ENCODE measurements around the gene CYB5B. TPM values are rescaled to one million over a fixed set of nuclear protein-coding genes. Genes with fewer than 3 reads are reported as not detected.
A peak's percentile ranks its signal among the peaks of the same experiment; 100 is the strongest.

The CYB5B gene
- polyA plus RNA-seq, 1 donor (not counting 4 experiments of a cell fraction or from before 2014, with no cell fraction given) = 287 TPM

DNA sequence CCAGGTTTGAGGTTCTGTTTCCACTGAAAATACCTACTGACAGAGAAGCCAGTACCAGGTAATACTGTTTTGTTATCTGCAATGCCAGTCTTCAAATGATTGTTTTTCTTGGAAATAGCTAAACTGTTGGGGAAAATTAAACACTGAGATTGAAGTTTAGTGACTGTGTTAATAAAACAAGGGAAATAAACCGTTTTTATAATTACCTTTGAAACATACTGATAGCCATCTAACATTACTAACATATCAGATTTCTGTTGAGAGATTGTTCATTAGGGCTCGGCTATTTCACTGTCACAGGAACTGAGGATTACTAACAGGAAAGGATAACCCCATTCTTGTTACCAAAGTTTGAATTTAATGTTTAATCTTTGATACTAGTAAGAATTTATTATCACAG is 42.1 kb downstream of the CYB5B start:
- peak overlapping the region; percentile 0 for H3K4me2 ChIP-seq (ENCODE audit: control insufficient read depth, extremely low read depth, insufficient read depth, low read depth, low read length)
- no peak overlapping the region for H3K27ac ChIP-seq (ENCODE audit: control insufficient read depth, insufficient read depth, low read length)
- H3K27me3 ChIP-seq (ENCODE audit: control insufficient read depth, extremely low read depth, insufficient read depth, low read length) = no peaks in the 10 kb centered on the region
- FAIRE-seq (no peak), DNase-seq (ENCODE audit: low read depth, low spot score) (no peak)
- dilution Hi-C loops (cut with MboI; ENCODE audit: extremely low pct_ligation_motif_present, low sequenced_read_pairs) = no loop called here
- H2AFZ ChIP-seq (ENCODE audit: control insufficient read depth, low read length) = no peak overlapping the region
- no peak overlapping the region for H3K4me3 ChIP-seq (ENCODE audit: control insufficient read depth in 2 of 3, extremely low read depth in 1 of 3, insufficient read depth in 2 of 3, low read depth in 1 of 3, low read length in 3 of 3)
- H3K36me3 ChIP-seq (ENCODE audit: control insufficient read depth in 2 of 2, extremely low read depth in 1 of 2, insufficient read depth in 2 of 2, low read length in 2 of 2) = peaks cover 5 to 18% of the 10 kb centered on the region in 2 experiments
- peaks cover 2% of the 10 kb centered on the region for H3K9me1 ChIP-seq (ENCODE audit: control insufficient read depth, extremely low read depth, insufficient read depth, low read length)
- no peaks in the 10 kb centered on the region for H4K20me1 ChIP-seq (ENCODE audit: control insufficient read depth, extremely low read depth, insufficient read depth, low read length)
- H3K9me3 ChIP-seq (ENCODE audit: control insufficient read depth, low read depth, low read length) = no peaks in the 10 kb centered on the region
- TF ChIP-seq, protein P1, sequence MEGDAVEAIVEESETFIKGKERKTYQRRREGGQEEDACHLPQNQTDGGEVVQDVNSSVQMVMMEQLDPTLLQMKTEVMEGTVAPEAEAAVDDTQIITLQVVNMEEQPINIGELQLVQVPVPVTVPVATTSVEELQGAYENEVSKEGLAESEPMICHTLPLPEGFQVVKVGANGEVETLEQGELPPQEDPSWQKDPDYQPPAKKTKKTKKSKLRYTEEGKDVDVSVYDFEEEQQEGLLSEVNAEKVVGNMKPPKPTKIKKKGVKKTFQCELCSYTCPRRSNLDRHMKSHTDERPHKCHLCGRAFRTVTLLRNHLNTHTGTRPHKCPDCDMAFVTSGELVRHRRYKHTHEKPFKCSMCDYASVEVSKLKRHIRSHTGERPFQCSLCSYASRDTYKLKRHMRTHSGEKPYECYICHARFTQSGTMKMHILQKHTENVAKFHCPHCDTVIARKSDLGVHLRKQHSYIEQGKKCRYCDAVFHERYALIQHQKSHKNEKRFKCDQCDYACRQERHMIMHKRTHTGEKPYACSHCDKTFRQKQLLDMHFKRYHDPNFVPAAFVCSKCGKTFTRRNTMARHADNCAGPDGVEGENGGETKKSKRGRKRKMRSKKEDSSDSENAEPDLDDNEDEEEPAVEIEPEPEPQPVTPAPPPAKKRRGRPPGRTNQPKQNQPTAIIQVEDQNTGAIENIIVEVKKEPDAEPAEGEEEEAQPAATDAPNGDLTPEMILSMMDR (optimal IDR thresholded peaks at IDR 0.05 in 1 of 3, IDR thresholded peaks at IDR 0.05 in 1 of 3, conservative IDR thresholded peaks at IDR 0.05 in 1 of 3; ENCODE audit: extremely low read depth in 1 of 3, insufficient read depth in 2 of 3, low read length in 3 of 3) = no peak
- TF ChIP-seq EZH2 (IDR thresholded peaks at IDR 0.05; ENCODE audit: low read length) = no peak
- no peak overlapping the region for H3K9ac ChIP-seq (ENCODE audit: control insufficient read depth, extremely low read depth, insufficient read depth, low read length)
- peaks cover 12% of the 10 kb centered on the region for H3K4me1 ChIP-seq (ENCODE audit: control insufficient read depth, extremely low read depth, insufficient read depth, low read length)
- H3K79me2 ChIP-seq (ENCODE audit: control insufficient read depth, insufficient read depth, low read length) = no peaks in the 10 kb centered on the region

DNA sequence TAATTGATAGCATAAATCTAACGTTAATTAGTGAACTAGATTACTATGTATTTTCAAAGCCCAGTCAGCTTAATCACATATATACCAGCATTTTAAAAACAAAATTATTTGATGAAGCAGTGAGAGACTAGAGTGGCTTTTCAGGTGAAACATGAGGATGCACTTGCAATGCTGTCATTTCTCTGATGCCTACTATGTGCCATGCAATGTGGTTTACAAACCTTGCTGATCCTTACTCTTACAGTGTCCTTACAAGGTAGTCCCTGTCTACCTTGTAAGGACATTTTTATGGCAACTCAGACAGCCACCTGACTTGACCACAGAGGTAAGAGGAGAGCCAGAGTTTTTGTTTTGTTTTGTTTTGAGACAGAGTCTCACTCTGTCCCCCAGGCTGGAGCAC is 42.7 kb downstream of the CYB5B start:
- Histone ChIP-seq H3K4me1 (ENCODE audit: control insufficient read depth, extremely low read depth, insufficient read depth, low read length) (peaks cover 12% of the 10 kb centered on the region), H3K27me3 (ENCODE audit: control insufficient read depth, extremely low read depth, insufficient read depth, low read length) (no peaks in the 10 kb centered on the region), H3K27ac (ENCODE audit: control insufficient read depth, insufficient read depth, low read length) (no peak overlapping the region), H3K9ac (ENCODE audit: control insufficient read depth, extremely low read depth, insufficient read depth, low read length) (no peak overlapping the region), H3K79me2 (ENCODE audit: control insufficient read depth, insufficient read depth, low read length) (no peaks in the 10 kb centered on the region), H4K20me1 (ENCODE audit: control insufficient read depth, extremely low read depth, insufficient read depth, low read length) (no peaks in the 10 kb centered on the region), H3K4me2 (ENCODE audit: control insufficient read depth, extremely low read depth, insufficient read depth, low read depth, low read length) (no peak overlapping the region), H2AFZ (ENCODE audit: control insufficient read depth, low read length) (no peak overlapping the region), H3K36me3 (ENCODE audit: control insufficient read depth in 2 of 2, extremely low read depth in 1 of 2, insufficient read depth in 2 of 2, low read length in 2 of 2) (peaks cover 5 to 18% of the 10 kb centered on the region in 2 experiments), H3K9me3 (ENCODE audit: control insufficient read depth, low read depth, low read length) (no peaks in the 10 kb centered on the region), H3K9me1 (ENCODE audit: control insufficient read depth, extremely low read depth, insufficient read depth, low read length) (peaks cover 2% of the 10 kb centered on the region), H3K4me3 (ENCODE audit: control insufficient read depth in 2 of 3, extremely low read depth in 1 of 3, insufficient read depth in 2 of 3, low read depth in 1 of 3, low read length in 3 of 3) (no peak overlapping the region)
- no peak for DNase-seq (ENCODE audit: low read depth, low spot score)
- TF ChIP-seq, protein P1 (optimal IDR thresholded peaks at IDR 0.05 in 1 of 3, IDR thresholded peaks at IDR 0.05 in 1 of 3, conservative IDR thresholded peaks at IDR 0.05 in 1 of 3; ENCODE audit: extremely low read depth in 1 of 3, insufficient read depth in 2 of 3, low read length in 3 of 3) = no peak
- no peak for TF ChIP-seq EZH2 (IDR thresholded peaks at IDR 0.05; ENCODE audit: low read length)
- dilution Hi-C loops (cut with MboI; ENCODE audit: extremely low pct_ligation_motif_present, low sequenced_read_pairs) = no loop called here
- FAIRE-seq = no peak
